A549 (cell line): Measurements from ENCODE around the gene CTBP1.

ENCODE experiments used
- CTCF ChIP-seq: fragments of >200 bp; sonication (Bioruptor Twin); formaldehyde crosslinking; IDR thresholded peaks from 3 replicates; pipeline ENCODE4 v1.5.1; 2016
- POLR2AphosphoS2 ChIP-seq: conservative IDR thresholded peaks from 2 replicates; pipeline ENCODE4 v1.6.1; 2012; ENCODE audit warnings: low read length, improper control_type of control experiment, inconsistent platforms
- RARB ChIP-seq: fragments of 250-450 bp; sonication (Bioruptor Pico); IDR thresholded peaks from 2 replicates; pipeline ENCODE4 v1.8.0; 2021; ENCODE audit warnings: mild to moderate bottlenecking, moderate library complexity
- REST ChIP-seq: fragments of 200-600 bp; sonication (generic); IDR thresholded peaks from 2 replicates; pipeline ENCODE4 v1.6.1; 2016; ENCODE audit warnings: antibody characterized with exemption, mild to moderate bottlenecking, moderate library complexity

- TF ChIP-seq RARB (CRISPR knock-in tag) (no peak), CTCF (no peak), POLR2AphosphoS2 (no peak), REST (no peak)
These were observed 43.2 kb upstream of the CTBP1 start for GRCh38 chr4:1291996-1292702.
